Thyroid gland (tissue), 4 donors: Measurements from ENCODE around the gene PAEP.

ENCODE experiments used
- POLR2A ChIP-seq, 2 donors: fragments of 450-650 bp; IDR thresholded peaks; one replicate each; pipeline ENCODE4 v1.6.1; 2017; ENCODE audit warnings: antibody characterized with exemption in 2 of 2, mild to moderate bottlenecking in 2 of 2, moderate library complexity in 1 of 2
- TF ChIP-seq, protein P1 (sequence below), 6 experiments: fragments of 200-600 bp in 3 of 6; fragments of 450-650 bp in 3 of 6; sonication (generic) in 3 of 6; IDR thresholded peaks; one replicate each; pipeline ENCODE4 v1.5.1; 2016 to 2019; ENCODE audit warnings: antibody characterized with exemption in 6 of 6, mild to moderate bottlenecking in 2 of 6, inconsistent platforms in 1 of 6, moderate library complexity in 1 of 6

DNA sequence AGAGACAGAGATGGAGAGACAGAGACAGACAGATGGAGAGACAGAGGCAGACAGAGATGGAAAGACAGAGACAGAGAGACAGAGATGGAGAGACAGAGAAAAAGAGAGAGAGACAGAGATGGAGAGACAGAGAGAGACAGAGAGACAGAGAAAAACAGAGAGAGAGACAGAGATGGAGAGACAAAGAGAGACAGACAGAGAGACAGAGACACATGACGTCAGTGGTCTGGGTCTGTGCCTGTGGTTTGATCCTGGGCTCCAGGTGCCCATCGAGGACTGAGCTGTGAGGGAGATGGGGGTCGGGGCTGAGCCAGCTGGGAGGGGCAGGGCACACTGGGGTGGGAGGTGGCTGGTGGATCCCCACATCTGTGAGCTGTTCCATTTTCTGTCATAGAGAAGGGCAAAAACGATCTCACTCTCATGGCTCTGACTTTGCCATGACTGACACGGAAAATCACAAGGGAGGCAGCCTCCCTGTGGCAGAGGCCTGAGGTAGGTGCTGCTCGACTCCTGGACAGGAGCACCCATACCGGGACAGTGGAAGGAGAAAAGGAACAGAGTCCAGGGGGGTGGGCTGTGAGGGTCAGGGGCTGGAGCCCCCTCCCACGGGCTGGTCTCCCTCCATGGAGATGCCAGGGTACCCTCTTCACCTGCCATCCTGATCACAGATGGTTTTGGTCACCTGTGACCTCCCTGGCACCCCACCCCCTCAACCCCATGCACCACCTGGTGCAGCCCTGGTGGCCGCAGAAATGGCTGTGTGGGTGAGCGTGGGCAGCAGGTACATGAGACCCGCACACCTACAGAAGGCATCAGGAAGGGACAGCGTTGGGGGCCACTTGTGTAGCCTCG is 49.0 kb downstream of the PAEP start:
- no peak for TF ChIP-seq POLR2A (IDR thresholded peaks at IDR 0.05)
- TF ChIP-seq, protein P1, sequence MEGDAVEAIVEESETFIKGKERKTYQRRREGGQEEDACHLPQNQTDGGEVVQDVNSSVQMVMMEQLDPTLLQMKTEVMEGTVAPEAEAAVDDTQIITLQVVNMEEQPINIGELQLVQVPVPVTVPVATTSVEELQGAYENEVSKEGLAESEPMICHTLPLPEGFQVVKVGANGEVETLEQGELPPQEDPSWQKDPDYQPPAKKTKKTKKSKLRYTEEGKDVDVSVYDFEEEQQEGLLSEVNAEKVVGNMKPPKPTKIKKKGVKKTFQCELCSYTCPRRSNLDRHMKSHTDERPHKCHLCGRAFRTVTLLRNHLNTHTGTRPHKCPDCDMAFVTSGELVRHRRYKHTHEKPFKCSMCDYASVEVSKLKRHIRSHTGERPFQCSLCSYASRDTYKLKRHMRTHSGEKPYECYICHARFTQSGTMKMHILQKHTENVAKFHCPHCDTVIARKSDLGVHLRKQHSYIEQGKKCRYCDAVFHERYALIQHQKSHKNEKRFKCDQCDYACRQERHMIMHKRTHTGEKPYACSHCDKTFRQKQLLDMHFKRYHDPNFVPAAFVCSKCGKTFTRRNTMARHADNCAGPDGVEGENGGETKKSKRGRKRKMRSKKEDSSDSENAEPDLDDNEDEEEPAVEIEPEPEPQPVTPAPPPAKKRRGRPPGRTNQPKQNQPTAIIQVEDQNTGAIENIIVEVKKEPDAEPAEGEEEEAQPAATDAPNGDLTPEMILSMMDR (IDR thresholded peaks at IDR 0.05): no peak
